ENCODE measurements around the gene SPATA6L. TPM values are rescaled to one million over a fixed set of nuclear protein-coding genes. Genes with fewer than 3 reads are reported as not detected.
A peak's percentile ranks its signal among the peaks of the same experiment; 100 is the strongest.

Gene SPATA6L
- total and polyA plus RNA-seq, 9 of the 15 experiments (the other 6 are each of a cell fraction or from before 2014, with no cell fraction given): 0.03 to 1.00 (median 0.08) TPM; not detected in 4

GRCh38 chr9:4569101-4569500 lies 97.2 kb downstream of the SPATA6L start (continued):
- TF ChIP-seq AFF4 (CRISPR knock-in tag; IDR thresholded peaks at IDR 0.05): no peak
- TF ChIP-seq U2AF2 (optimal IDR thresholded peaks at IDR 0.05; ENCODE audit: low read depth, low read length): no peak
- no peak for TF ChIP-seq RUNX1 (IDR thresholded peaks at IDR 0.05; ENCODE audit: low read depth)
- no peak for TF ChIP-seq SP2 (IDR thresholded peaks at IDR 0.05; ENCODE audit: extremely low read depth, low read depth, low read length, poor library complexity, severe bottlenecking)
- no peak for TF ChIP-seq HSF4 (CRISPR knock-in tag; IDR thresholded peaks at IDR 0.05; ENCODE audit: borderline replicate concordance)
- no peak for TF ChIP-seq CHD4 (IDR thresholded peaks at IDR 0.05; ENCODE audit: insufficient read depth, insufficient replicate concordance, low read depth, low read length, poor library complexity, severe bottlenecking)

- no peaks in the 10 kb centered on the region; a peak in 1 of 5 replicates for H3K4me1 ChIP-seq (replicated peaks in 1 of 2; ENCODE audit: control insufficient read depth in 2 of 2, insufficient read depth in 2 of 2, low read length in 2 of 2)
- ChIA-PET POLR2A (no interaction called here), CTCF (ENCODE audit: low intra/inter-chr PET ratio) (no interaction called here)
- intact Hi-C loops (cut with micrococcal nuclease): no loop called here
- H3K4me3 ChIP-seq: no peak overlapping the region
- no TSS peak for BruUV-seq (replicated peaks)
- no peaks in the 10 kb centered on the region; the same call in 1 of the 2 replicates for H4K20me1 ChIP-seq (replicated peaks; ENCODE audit: control insufficient read depth, insufficient read depth, low read length)
- H3K36me3 ChIP-seq (ENCODE audit: control insufficient read depth, insufficient read depth, low read length): no peaks in the 10 kb centered on the region
- no peak overlapping the region for H3K27ac ChIP-seq (ENCODE audit: extremely low read depth, low read depth, low read length)
- in situ Hi-C loops (cut with MboI): no loop called here
- peaks cover 0 to 6% of the 10 kb centered on the region in 2 experiments; a peak in 1 of 5 replicates for H3K27me3 ChIP-seq (ENCODE audit: control insufficient read depth in 2 of 2, insufficient read depth in 2 of 2, low read length in 2 of 2)
- no peak for FAIRE-seq
- no peak overlapping the region for H3K9ac ChIP-seq (ENCODE audit: insufficient read depth in 1 of 2, low read depth in 2 of 2, low read length in 2 of 2)
- 0% methylated on average over 8 of the region's 8 CpGs for WGBS (ENCODE audit: insufficient coverage, low coverage, missing lambda C conversion rate)
- H2AFZ ChIP-seq (ENCODE audit: low read depth, low read length): no peak overlapping the region
- ATAC-seq: no peak
- no peak for DNase-seq (ENCODE audit: extremely low read depth in 1 of 4, low spot score in 3 of 4)
- no peaks in the 10 kb centered on the region for H3K79me2 ChIP-seq (ENCODE audit: control insufficient read depth, insufficient read depth, low read length)
- TF ChIP-seq RFX1 (IDR thresholded peaks at IDR 0.05): peak; percentile 46; the same call in 1 of the 2 replicates
- no peak for TF ChIP-seq E2F1 (CRISPR knock-in tag; IDR thresholded peaks at IDR 0.05)
- no peak overlapping the region for H3K4me2 ChIP-seq (ENCODE audit: insufficient read depth, low read length)
- H3K9me3 ChIP-seq (replicated peaks; ENCODE audit: control insufficient read depth, insufficient read depth, low read depth, low read length): no peaks in the 10 kb centered on the region
- no peaks in the 10 kb centered on the region for H3K9me1 ChIP-seq (ENCODE audit: control insufficient read depth, insufficient read depth, low read length)
Measured at GRCh38 chr9:4567601-4568000, 98.7 kb downstream of the SPATA6L start.

Data from K562 (cell line).